RWPE2 (cell line): ENCODE measurements around the gene TARBP1.

Source experiments
- ATAC-seq: fragments of 200-7000 bp; cut with Tn5 transposase; 3 replicates; pipeline ENCODE4 v1.9.1; 2021; ENCODE audit warnings: low read depth
- DNase-seq: peaks from one replicate; pipeline ENCODE4 v3.0.0-alpha.2; 2020; ENCODE audit warnings: low spot score
- H3K27ac ChIP-seq: fragments of 450-650 bp; 2 replicates; pipeline ENCODE4 v1.5.1; 2017; ENCODE audit warnings: mild to moderate bottlenecking; ENCODE audit not compliant: poor library complexity, severe bottlenecking
- H3K27me3 ChIP-seq: fragments of 250-450 bp; sonication (Bioruptor Pico); 2 replicates; pipeline ENCODE4 v1.5.1; 2021; ENCODE audit warnings: mild to moderate bottlenecking, moderate library complexity; ENCODE audit not compliant: insufficient read depth, poor library complexity, severe bottlenecking
- H3K36me3 ChIP-seq: fragments of 250-450 bp; sonication (Bioruptor Pico); 2 replicates; pipeline ENCODE4 v1.5.1; 2020; ENCODE audit warnings: low read depth, mild to moderate bottlenecking, moderate library complexity
- H3K4me1 ChIP-seq: fragments of 250-450 bp; sonication (Bioruptor Pico); 2 replicates; pipeline ENCODE4 v1.5.1; 2021; ENCODE audit warnings: mild to moderate bottlenecking, moderate library complexity; ENCODE audit not compliant: insufficient read depth, poor library complexity, severe bottlenecking
- H3K4me3 ChIP-seq: fragments of 250-450 bp; sonication (Bioruptor Pico); 2 replicates; pipeline ENCODE4 v1.5.1; 2021; ENCODE audit warnings: mild to moderate bottlenecking, moderate library complexity; ENCODE audit not compliant: severe bottlenecking
- H3K9me3 ChIP-seq: fragments of 250-450 bp; sonication (Bioruptor Pico); 2 replicates; pipeline ENCODE4 v1.5.1; 2021; ENCODE audit warnings: mild to moderate bottlenecking, moderate library complexity; ENCODE audit not compliant: severe bottlenecking
- CTCF ChIP-seq: fragments of 450-650 bp; IDR thresholded peaks from one replicate; pipeline ENCODE4 v1.5.1; 2017; ENCODE audit warnings: mild to moderate bottlenecking, moderate library complexity; ENCODE audit not compliant: poor library complexity, severe bottlenecking

TARBP1 gene

GRCh38 chr1:234477386-234478151 is 1.4 kb downstream of the TARBP1 start:
- H3K4me3 ChIP-seq: peak overlapping the region; percentile 74
- no peak for TF ChIP-seq CTCF
- peak overlapping the region; percentile 66 for H3K27ac ChIP-seq
- no peaks in the 10 kb centered on the region for H3K9me3 ChIP-seq
- DNase-seq (no peak), ATAC-seq (no peak)
- no peaks in the 10 kb centered on the region for H3K4me1 ChIP-seq
- no peaks in the 10 kb centered on the region for H3K27me3 ChIP-seq
- H3K36me3 ChIP-seq: no peaks in the 10 kb centered on the region

- Histone ChIP-seq H3K9me3 (no peaks in the 10 kb centered on the region), H3K27ac (no peak overlapping the region), H3K4me3 (no peak overlapping the region), H3K4me1 (no peaks in the 10 kb centered on the region), H3K27me3 (no peaks in the 10 kb centered on the region), H3K36me3 (no peaks in the 10 kb centered on the region; the same call in 1 of the 2 replicates)
- DNase-seq: no peak
- TF ChIP-seq CTCF: no peak
- no peak for ATAC-seq
These were observed 2.8 kb downstream of the TARBP1 start for GRCh38 chr1:234476172-234476571.

- Histone ChIP-seq H3K4me3 (no peak overlapping the region), H3K9me3 (no peaks in the 10 kb centered on the region), H3K27ac (no peak overlapping the region), H3K4me1 (no peaks in the 10 kb centered on the region), H3K36me3 (peaks cover 6% of the 10 kb centered on the region; the same call in 1 of the 2 replicates), H3K27me3 (no peaks in the 10 kb centered on the region)
- ATAC-seq (no peak), DNase-seq (no peak)
- TF ChIP-seq CTCF: no peak
These were observed 3.7 kb downstream of the TARBP1 start for GRCh38 chr1:234475167-234475793.

GRCh38 chr1:234474375-234474774 is 4.6 kb downstream of the TARBP1 start:
- no peak for DNase-seq
- no peaks in the 10 kb centered on the region for H3K9me3 ChIP-seq
- no peak overlapping the region for H3K4me3 ChIP-seq
- TF ChIP-seq CTCF: no peak
- H3K36me3 ChIP-seq: peaks cover 9% of the 10 kb centered on the region; the same call in 1 of the 2 replicates
- H3K27ac ChIP-seq: no peak overlapping the region
- ATAC-seq: no peak
- H3K4me1 ChIP-seq: no peaks in the 10 kb centered on the region
- no peaks in the 10 kb centered on the region for H3K27me3 ChIP-seq

GRCh38 chr1:234473118-234473517 is 5.9 kb downstream of the TARBP1 start:
- no peak overlapping the region for H3K27ac ChIP-seq
- H3K4me3 ChIP-seq: no peak overlapping the region
- no peaks in the 10 kb centered on the region for H3K27me3 ChIP-seq
- peaks cover 11% of the 10 kb centered on the region; the same call in 1 of the 2 replicates for H3K36me3 ChIP-seq
- no peak for ATAC-seq
- H3K4me1 ChIP-seq: no peaks in the 10 kb centered on the region
- no peak for TF ChIP-seq CTCF
- no peak for DNase-seq
- H3K9me3 ChIP-seq: no peaks in the 10 kb centered on the region
